HG03457 (cell line): ENCODE measurements around the gene PDPR.
"Not testable (repeated sequence)": the region's sequence is repeated elsewhere in the genome, so short reads cannot be mapped to it uniquely, and the experiment has no call there.

Experiments
- ATAC-seq: cut with Tn5 transposase; IDR thresholded peaks from one replicate; pipeline ENCODE4 v1.9.1; 2021; ENCODE audit warnings: moderate number of reproducible peaks; ENCODE audit not compliant: unreplicated experiment

PDPR gene

GRCh38 chr16:70113982-70114826 lies at the start of gene PDPR:
TSS of gene PDPR (plus strand) at chr16:70114332. CDS start at chr16:70120493, 6,161 bp downstream.
- peak; percentile 83 for ATAC-seq

GRCh38 chr16:70064841-70065370 lies 49.2 kb upstream of the PDPR start:
- ATAC-seq: peak; percentile 17

- peak; percentile 20 for ATAC-seq
Measured at GRCh38 chr16:70065376-70065745, 48.8 kb upstream of the PDPR start.

- ATAC-seq: peak; percentile 75
Measured at GRCh38 chr16:70065746-70066658, 48.1 kb upstream of the PDPR start.

GRCh38 chr16:70066751-70067150 lies 47.4 kb upstream of the PDPR start:
- not testable (repeated sequence) for ATAC-seq

- not testable (repeated sequence) for ATAC-seq
Measured at GRCh38 chr16:70079081-70079480, 35.1 kb upstream of the PDPR start.

- not testable (repeated sequence) for ATAC-seq
Measured at GRCh38 chr16:70081219-70081618, 32.9 kb upstream of the PDPR start.

- not testable (repeated sequence) for ATAC-seq
Measured at GRCh38 chr16:70083931-70084330, 30.2 kb upstream of the PDPR start.

GRCh38 chr16:70088160-70088559 lies 26.0 kb upstream of the PDPR start:
- not testable (repeated sequence) for ATAC-seq

- not testable (repeated sequence) for ATAC-seq
Measured at GRCh38 chr16:70088877-70089276, 25.3 kb upstream of the PDPR start.

GRCh38 chr16:70089289-70089688 lies 24.8 kb upstream of the PDPR start:
- ATAC-seq: not testable (repeated sequence)

GRCh38 chr16:70091104-70091503 lies 23.0 kb upstream of the PDPR start:
- ATAC-seq: not testable (repeated sequence)

GRCh38 chr16:70094096-70094495 lies 20.0 kb upstream of the PDPR start:
- not testable (repeated sequence) for ATAC-seq

GRCh38 chr16:70109583-70110279 lies 4.4 kb upstream of the PDPR start:
- not testable (repeated sequence) for ATAC-seq

- not testable (repeated sequence) for ATAC-seq
Measured at GRCh38 chr16:70112162-70112561, 2.0 kb upstream of the PDPR start.

- ATAC-seq: not testable (repeated sequence)
Measured at GRCh38 chr16:70113599-70113981, 542 bp upstream of the PDPR start.

GRCh38 chr16:70118354-70118753 lies 4.2 kb downstream of the PDPR start:
- not testable (repeated sequence) for ATAC-seq

- not testable (repeated sequence) for ATAC-seq
Measured at GRCh38 chr16:70118776-70119175, 4.6 kb downstream of the PDPR start.

- ATAC-seq: not testable (repeated sequence)
Measured at GRCh38 chr16:70120398-70120797, 6.3 kb downstream of the PDPR start.

GRCh38 chr16:70123822-70124221 lies 9.7 kb downstream of the PDPR start:
- ATAC-seq: not testable (repeated sequence)

- ATAC-seq: not testable (repeated sequence)
Measured at GRCh38 chr16:70126226-70126625, 12.1 kb downstream of the PDPR start.
